Umbilical cord (tissue), 2 donors: ENCODE measurements around the gene AXIN1. TPM values are rescaled to one million over a fixed set of nuclear protein-coding genes. Genes with fewer than 3 reads are reported as not detected.
"Not testable (repeated sequence)": the region's sequence is repeated elsewhere in the genome, so short reads cannot be mapped to it uniquely, and the experiment has no call there.

ENCODE experiments used
- DNase-seq: peaks from one replicate; pipeline ENCODE4 v3.0.0-alpha.2; 2015; ENCODE audit warnings: low spot score
- total RNA-seq: library from RNA; depleted of rRNA; stranded (reverse); fragments of >200 nt; gene quantifications from one replicate; pipeline ENCODE4 v1.2.3, GENCODE V29; 2014; ENCODE audit warnings: low replicate concordance; ENCODE audit not compliant: insufficient read depth

The AXIN1 gene
- total RNA-seq, 1 donor from 2014 or later: 17.3 TPM

DNA sequence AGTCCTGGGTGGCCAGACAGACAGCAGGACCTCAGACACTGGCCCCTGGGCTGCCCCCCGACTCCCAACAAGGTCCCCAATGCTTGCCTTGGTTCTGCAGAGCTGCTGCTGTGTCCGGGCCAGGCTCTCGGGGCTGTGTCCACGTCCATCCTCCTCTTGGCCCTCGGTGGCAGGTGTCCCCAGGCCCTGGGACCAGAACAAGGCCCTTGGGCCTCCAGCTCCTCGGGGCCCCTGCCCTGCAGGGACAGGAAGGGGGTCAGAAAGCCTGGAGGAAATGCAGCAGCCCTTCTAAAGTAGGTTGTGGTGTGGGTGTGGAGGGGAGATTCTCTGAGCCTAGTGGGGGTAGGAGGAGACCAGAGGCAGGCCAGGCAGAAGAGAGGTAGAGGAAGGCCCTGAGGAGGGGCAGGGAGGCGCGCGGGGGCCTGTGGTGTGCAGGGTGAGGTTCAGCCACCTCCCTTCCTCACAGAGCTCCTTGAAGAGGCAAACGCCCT is 2.5 kb upstream of the AXIN1 start:
- no peak for DNase-seq

DNA sequence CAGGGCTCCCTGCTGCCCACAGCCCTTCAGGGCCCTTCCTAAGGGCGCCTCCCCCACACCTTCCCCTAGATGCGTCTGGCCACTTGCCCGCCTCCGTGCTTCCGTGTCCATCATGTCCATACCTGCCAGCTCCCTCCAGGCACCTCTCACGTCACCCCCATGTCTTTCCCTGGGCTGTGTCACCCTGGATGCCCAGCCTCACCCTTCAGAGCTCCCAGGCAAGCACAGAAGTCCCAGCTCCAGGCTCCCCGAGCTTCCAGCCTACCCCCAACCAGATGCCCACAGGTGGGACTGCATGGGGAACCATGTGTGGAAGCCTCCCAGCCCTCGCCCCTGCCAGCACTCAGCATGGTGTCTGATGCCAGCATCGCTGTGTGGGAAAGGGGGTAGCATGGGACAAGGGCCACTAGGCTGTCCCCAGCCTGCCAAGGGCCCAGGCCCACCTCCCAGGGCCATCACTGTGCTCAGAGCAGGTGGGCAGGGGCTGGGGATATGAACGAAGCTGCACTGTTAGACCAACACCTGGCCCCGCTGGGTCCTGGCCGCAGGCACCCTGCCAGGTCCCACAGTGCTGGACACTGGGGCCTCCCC is 1.9 kb upstream of the AXIN1 start:
- no peak for DNase-seq

DNA sequence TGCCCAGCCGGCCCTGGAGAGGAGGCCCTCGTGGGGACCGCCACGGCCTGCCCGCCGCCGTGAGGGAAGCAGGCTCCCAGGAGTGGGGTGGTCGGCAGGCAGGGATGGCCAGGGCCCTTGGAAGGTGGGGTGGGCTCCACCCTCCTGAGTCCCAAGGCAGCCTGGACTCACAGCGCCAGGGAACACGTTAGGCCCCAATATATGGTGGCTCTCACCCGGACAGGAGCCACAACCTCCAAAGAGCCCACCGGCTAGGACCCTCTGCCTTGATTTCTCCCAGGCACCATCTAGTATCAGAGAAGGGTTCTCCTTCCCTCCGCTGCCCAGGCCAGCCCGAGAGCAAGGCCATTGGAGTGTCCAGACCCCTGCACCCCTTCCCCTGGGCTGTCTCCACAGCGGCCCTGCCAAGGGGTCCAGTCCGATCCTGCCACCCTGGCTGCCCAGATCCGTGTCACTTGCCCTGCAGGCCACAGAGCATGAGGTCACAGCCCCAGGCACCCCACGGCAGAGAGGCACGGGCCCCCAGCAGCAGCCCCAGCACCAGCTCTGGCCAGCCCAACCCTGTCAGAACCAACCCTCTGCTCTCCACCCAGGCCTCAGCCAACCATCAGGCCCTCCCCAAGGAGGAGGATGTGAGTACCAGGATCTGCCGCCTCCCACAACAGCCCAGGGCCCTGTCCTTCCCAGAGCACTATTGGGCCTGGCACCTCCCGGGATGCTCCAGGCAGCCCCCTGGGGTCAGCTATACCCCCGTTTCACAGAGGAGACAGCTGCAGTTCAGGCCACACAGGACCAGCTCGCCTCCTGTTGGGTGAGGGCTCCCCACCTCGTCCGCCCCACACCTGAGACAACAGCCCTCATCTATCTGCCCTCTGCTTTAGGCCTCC is 1.1 kb upstream of the AXIN1 start:
- DNase-seq: peak; percentile 23

DNA sequence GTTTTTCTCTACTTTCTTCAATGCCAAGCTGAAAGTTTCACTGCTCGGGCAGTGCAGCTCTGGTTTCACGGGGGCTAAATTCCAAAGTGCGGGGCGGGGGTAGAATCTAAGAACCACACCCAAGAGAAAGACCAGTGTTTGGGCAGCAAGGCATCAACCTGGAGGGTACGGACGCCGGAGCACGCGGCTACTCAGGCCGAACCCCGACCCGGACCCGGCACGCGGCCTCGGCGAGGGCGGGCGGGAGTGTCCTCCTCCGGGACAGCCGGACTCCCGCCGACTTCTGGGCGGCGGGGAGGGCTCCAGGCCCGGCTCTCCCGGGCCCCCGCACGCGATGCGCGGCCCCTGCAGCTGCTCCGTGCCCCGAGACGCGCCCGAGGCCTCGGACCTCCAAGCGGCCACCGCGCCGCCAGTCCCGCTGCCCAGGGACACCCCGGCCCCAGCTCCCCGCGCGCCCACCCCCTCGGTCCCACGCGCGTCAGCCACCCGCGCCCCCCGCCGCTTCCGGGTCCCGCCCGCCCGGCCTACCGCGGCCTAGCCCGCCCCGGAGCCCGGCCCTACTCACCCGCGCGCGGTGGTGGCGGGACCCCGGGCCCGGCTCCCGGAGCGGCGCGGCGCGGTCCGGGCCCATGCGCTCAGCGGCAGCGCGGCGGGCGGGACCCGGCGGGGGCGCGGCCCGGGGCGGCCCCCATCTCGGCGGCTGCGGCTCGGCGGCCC is 561 bp downstream of the AXIN1 start:
- no peak for DNase-seq

DNA sequence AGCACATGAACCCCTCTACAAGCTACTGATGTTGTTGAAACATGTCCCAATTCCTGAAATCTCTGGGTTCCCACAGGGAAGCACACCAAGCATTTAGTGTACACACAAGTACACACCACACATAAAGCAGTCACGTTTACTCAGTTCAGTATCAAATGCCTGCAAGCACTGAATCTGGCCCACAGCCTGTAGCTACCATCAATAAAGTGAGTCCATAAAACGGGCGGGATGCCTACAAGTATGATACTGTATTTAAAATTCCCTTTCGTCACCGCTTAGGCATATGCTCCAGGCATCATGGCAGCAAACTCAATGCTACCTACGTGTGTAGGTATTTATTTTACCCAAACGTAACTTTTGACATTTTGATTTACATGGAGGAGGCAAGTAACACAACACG is 2.3 kb downstream of the AXIN1 start:
- no peak for DNase-seq

DNA sequence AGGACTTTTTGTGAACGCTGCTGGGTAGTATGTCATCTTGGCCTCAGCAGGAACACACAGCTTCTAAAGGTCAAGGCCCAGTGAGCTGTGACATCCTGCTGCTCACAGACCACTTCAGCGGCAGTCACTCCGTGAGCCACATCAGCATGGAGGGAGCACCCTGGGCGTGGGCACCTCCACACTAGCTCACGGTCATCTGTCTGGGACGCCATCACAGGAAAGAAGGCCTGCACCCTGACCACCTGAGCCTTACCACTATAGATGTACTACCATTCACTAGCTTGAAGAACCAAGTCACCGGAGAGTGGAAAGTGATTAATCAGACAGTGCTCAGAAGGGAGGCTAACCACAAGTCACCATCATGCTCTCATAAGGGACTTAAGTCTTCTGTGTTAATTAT is 3.3 kb downstream of the AXIN1 start:
- no peak for DNase-seq

DNA sequence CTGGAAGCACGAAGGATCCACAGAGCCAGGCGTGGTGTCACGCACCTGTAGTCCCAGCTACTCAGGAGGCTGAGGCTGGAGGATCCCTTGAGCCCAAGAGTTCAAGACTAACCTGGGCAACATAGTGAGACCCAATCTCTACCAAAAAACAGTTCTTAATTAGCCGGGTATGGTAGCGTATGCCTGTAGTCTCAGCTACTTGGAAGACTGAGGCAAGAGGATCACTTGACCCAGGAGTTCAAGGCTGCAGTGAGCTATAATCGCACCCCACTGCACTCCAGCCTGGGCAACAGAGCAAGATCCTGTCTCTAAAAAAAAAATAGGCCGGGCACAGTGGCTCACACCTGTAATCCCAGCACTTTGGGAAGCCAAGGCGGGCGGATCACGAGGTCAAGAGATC is 4.0 kb downstream of the AXIN1 start:
- not testable (repeated sequence) for DNase-seq

DNA sequence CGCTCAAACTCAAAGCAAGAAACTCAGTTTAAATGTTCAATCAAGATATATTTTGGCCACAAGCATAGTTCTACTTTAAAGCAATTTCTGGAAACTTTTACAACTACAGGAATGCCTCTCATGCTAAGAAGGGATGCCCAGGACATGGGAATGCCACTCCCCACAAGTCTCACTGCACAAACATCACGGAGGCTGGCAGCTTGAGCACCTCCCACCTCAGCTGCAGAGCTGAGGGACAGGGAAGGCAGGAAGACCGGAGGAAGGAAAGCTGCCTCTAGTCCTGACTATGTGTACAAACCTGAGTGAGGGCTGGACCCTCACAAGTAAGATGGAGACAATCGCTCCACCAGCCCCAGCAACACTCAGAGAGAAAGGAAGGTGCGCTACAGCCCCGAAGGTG is 5.3 kb downstream of the AXIN1 start:
- no peak for DNase-seq

DNA sequence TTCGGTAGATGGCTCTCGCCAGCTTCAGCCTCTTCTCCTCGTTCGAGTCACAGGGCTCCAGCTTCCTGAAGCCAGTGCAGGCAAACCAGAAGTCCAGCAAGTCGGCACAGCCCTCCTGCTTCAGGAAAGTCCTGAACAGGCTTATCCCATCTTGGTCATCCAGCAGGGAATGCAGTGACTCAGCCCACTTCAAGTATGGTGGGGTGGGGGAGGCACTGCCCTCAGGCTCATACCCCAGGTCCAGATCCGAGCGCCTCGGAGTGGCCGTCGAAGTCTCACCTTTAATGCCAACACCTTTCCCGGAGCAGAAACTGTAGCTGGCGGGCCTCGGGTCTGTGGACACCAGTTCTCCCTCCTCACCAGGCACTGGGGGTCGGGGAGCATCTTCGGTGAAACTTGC is 5.9 kb downstream of the AXIN1 start:
- no peak for DNase-seq

DNA sequence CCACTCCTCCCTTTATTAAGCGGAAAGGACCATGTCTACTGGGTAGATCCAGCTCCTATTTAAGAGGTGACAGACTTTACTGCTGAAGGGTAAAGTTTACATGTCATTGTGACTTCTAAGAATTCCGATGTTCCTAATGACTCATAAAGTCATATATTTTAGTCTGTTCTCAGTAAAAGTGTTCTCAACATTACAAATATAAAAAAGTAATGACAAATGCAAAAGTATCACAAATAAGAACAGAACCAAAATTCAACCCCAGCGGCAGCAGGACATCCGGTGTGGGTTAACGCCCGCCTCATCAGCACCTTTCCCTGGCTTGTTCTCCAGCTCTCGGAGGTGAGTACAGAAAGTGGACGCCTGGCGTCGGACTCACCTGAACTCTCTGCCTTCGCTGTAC is 6.8 kb downstream of the AXIN1 start:
- no peak for DNase-seq

DNA sequence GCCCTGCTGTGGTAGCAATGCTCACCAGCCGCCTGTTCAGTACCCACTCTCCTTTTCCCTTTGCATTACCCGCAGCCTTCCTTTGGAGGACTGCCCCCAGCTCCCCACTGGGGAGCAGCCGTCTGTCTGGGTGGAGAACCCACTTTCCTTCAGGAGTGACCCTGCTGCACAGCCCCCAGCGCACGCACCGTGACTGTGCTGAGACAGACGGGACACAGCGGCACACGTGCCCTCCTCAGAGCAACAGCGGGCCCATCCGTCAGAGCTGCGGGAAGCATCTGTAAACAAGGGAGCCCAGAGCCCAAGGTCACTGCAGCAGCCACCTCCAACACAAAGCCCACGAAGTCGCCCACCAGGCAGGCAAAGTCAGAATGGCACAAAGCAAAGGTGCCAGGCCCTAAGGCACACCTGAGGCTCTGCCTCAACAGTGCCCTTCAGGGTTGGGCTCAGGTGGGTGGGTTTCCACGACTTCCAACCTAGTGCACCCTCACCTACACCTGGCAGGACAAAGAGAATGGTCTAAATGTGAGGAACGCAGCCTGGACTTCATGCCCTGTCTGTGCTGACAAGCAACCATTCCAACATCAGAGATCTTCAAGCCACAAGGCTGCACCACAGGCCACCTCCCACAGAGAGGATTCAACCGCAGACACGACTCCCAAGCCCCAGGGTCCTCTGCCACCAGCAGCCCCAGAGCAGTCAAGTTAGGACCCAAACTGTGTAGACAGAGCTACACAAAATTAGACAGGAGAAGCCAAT is 9.9 kb downstream of the AXIN1 start:
- DNase-seq: no peak

DNA sequence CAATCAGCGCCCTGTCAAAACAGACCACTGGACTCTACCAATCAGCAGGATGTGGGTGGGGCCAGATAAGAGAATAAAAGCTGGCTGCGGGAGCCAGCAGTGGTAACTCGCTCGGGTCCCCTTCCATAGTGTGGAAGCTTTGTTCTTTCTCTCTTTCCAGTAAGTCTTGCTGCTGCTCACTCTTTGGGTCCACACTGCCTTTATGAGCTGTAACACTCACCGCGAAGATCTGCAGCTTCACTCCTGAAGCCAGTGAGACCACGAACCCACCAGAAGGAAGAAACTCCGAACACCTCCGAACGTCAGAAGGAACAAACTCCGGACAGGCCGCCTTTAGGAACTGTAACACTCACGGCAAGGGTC is 10.6 kb downstream of the AXIN1 start:
- DNase-seq: not testable (repeated sequence)

DNA sequence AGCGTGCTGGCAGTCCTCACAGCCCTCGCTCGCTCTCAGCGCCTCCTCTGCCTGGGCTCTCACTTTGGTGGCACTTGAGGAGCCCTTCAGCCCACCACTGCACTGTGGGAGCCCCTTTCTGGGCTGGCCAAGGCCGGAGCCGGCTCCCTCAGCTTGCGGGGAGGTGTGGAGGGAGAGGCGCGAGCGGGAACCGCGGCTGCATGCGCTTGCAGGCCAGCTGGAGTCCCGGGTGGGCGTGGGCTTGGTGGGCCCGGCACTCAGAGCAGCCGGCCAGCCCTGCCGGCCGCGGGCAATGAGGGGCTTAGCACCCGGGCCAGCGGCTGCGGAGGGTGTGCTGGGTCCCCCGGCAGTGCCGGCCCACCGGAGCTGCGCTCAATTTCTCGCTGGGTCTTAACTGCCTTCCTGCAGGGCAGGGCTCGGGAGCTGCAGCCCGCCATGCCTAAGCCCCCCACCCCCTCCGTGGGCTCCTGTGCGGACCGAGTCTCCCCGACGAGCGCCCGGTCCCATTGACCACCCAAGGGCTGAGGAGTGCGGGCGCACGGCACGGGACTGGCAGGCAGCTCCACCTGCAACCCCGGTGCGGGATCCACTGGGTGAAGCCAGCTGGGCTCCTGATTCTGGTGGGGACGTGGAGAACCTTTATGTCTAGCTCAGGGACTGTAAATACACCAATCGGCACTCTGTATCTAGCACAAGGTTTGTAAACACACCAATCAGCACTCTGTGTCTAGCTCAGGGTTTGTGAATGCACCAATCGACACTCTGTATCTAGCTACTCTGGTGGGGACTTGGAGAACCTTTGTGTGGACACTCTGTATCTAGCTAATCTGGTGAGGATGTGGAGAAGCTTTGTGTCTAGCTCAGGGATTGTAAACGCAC is 11.2 kb downstream of the AXIN1 start:
- not testable (repeated sequence) for DNase-seq

DNA sequence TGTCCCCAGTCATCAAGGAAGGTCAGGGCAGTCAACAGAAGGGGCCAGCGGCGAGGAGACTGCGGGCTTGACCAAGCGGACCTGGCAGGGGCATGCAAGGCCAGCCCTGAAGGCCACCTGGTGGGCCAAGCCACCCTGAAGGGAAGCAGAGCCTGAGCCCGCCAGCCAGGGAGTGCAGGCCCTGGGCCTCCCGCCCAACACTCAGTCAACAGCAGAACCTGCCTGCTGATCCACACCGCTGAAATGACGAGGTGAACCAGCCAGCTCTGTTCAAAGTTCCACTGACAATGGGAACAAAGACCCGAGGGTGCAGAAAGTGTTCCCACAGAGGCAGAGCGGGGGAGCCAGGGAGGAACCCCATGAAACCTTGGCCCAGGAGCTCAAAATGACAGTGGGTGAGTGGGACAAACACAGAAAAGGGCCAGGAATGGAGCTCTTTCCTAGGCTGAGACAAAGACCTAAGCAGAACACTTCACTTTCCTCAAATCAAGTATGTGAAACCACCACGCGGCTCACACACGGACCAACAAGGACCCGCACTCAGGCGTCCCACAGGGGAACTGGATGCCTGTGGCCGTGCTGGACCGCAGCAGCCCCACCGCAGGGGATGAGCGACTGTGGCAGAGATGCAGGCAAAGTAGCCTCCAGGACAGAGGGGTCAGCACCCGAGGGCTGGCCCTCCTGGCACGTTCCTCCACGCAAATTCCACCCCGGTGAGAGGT is 12.0 kb downstream of the AXIN1 start:
- DNase-seq: no peak

DNA sequence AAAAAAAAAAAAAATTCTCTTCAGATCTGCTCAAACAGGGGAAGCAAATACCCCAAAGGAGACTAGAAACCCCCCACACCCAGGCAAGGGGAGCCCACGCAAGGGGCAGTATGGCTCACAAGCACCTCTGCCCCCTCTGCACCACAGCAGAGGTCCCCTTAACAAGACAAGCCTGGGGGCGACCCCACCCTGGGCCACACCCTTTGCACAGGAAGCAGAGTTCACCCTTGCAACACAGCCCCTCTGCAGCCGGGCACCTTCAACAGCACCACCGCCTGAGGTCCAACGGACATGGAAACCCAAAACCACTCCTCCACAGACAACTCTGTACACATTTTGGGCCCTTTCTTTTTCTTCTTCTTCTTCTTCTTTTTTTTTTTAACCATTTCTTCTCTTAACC is 12.8 kb downstream of the AXIN1 start:
- DNase-seq: no peak

DNA sequence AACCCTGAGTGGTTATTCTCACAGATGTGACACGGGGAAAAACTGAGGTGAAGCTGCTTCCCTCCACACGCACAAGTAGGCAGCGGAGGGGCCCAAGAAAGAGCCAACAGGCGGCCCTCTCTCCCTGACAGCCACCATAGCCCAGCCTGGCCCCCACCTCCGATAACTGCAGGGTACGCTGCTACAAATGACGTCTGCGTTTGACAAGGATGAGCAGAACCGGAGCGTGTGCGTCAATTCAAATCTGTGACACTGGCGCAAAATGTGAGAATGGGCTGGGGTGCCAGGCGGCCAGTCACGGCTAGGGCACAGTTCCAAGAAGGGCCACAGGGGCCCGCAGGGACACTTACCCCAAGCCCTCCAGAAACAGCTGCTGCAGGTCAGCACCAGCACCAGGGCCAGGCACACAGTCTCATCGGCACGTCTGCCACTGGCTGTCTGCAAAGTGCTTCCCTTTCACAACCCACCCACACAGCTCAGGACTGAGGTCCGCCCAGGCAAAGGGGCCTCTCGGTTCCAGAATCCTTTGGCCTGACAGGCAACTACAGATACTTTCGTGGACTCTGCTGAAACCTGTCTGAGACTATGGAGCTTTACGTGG is 14.4 kb downstream of the AXIN1 start:
- DNase-seq: no peak

DNA sequence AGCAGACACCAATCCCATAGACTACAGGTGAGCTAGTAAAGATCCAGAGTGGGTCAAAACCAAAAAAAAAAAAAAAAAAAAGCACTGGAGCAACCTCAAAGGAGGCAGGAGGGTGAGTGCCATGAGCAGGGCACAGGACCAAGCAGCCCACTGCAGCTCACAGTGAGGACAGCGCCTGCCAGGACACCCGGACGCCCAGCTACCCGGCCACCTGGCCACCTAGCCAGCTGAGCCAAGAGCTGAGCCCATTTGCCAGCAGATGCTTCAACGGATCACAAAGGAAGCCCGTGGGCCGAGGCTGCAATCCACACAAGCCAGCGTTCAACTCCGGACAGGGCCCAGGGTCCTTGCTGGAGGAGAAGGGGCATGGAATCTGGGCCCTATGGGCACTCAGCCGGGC is 15.1 kb downstream of the AXIN1 start:
- DNase-seq: no peak

DNA sequence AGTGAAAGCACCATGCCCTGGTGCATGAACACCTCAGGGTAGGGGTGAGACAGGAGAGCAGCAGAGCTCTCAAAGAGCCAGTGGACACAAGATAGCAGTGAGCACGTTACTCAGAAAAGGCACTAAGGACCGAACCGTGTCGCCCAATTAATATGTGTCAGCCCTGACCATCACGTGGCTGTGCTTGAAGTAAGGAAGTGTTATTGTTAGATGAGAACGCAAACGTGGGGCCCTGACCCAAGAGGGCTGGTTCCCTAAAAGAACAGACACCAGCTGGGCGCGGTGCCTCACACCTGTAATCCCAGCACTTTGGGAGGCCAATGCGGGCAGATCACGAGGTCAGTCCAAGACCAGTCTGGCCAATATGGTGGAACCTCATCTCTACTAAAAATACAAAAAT is 16.3 kb downstream of the AXIN1 start:
- DNase-seq: no peak

DNA sequence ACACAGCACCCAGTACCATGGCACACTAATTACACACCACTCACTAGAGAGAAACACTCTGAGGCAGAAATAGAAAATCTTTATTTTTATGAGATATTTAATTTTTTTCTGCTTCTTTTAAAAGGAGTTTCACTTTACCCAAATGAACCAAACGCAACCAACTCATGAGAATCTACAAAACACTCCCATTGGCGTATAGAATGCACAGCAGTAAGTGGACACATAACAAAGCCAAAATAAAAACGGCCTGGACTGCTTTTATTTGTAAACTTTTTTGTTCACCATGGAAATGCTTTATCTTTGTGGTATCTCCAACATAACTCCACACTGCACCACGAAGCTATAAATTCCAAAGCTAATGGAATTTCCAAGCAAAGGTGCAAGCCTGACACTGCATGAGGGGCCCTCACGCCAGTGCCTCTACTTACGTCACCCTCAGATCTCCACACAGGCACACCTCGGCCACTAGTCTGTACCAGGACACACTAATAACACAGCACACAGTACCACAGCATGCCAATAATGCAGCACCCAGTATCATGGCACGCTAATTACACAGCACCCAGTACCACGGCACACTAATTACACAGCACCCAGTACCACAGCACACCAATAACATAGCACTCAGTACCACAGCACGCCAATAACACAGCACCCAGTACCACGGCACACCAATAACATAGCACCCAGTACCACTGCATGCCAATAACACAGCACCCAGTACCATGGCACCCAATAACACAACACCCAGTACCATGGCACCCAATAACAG is 17.5 kb downstream of the AXIN1 start:
- DNase-seq: not testable (repeated sequence)
